ENCODE measurements around the gene PHEX.

GRCh38 chrX:22021751-22022324, 10.3 kb upstream of the PHEX start:
- TF ChIP-seq EZH2 (IDR thresholded peaks at IDR 0.05; ENCODE audit: borderline replicate concordance, low read length) (no peak), CTCF (IDR thresholded peaks at IDR 0.05; ENCODE audit: low read length) (no peak)
